HepG2 (cell line): ENCODE results near the gene RPL3. TPM values are rescaled to one million over a fixed set of nuclear protein-coding genes. Genes with fewer than 3 reads are reported as not detected.
A peak's percentile ranks its signal among the peaks of the same experiment; 100 is the strongest.

Experiments
- ATAC-seq: fragments of 200-7000 bp; cut with Tn5 transposase; 3 replicates; pipeline ENCODE4 v1.9.1; 2020; ENCODE audit warnings: mild to moderate bottlenecking, moderate library complexity
- BruUV-seq: library from RNA; stranded (reverse); fragments of 400-500 nt; replicated peaks from 2 replicates; lab custom pipeline; 2021; lab: Mats Ljungman, UMichigan
- CTCF ChIA-PET: fragments of 300-600 bp; formaldehyde crosslinking; extraction: SDS; loops from one replicate; lab custom pipeline; 2021; ENCODE audit warnings: low total read pairs, inconsistent platforms, low intra/inter-chr PET ratio; lab: Yijun Ruan, JAX
- POLR2A ChIA-PET: fragments of 350-600 bp; sonication (Branson Sonifier 250); formaldehyde crosslinking; loops from one replicate; lab custom pipeline; 2020; ENCODE audit warnings: antibody characterized with exemption, inconsistent platforms; lab: Yijun Ruan, JAX
- DNase-seq: peaks from one replicate; pipeline ENCODE4 v3.0.0-alpha.2; 2015; ENCODE audit warnings: low spot score
- FAIRE-seq: peaks from 3 replicates; lab custom pipeline; 2011; peaks lifted over from hg19 to GRCh38; lab: Jason Lieb, UNC
- H2AFZ ChIP-seq: one replicate; pipeline ENCODE4 v1.6.1; 2011; ENCODE audit warnings: low read length, inconsistent platforms
- H3K27ac ChIP-seq: fragments of 300-600 bp; 3 replicates; pipeline ENCODE4 v1.8.0; 2011; ENCODE audit warnings: mixed run types, mild to moderate bottlenecking, mixed read lengths, low read length, inconsistent platforms; ENCODE audit not compliant: insufficient read depth; ENCODE audit errors: extremely low read length
- H3K27me3 ChIP-seq, 2 experiments: fragments of 200-600 bp in 1 of 2; 2 replicates in 1 of 2; 3 replicates in 1 of 2; pipeline versions ENCODE4 v1.6.0 to v1.8.0; 2011; ENCODE audit warnings: low read length in 2 of 2, mild to moderate bottlenecking in 2 of 2, moderate library complexity in 2 of 2, inconsistent platforms in 1 of 2; ENCODE audit not compliant: insufficient read depth in 2 of 2, control insufficient read depth in 1 of 2
- H3K36me3 ChIP-seq, 2 experiments: fragments of 200-600 bp in 1 of 2; replicated peaks in 1 of 2; 2 replicates in 1 of 2; 3 replicates in 1 of 2; pipeline versions ENCODE4 v1.5.1 to v1.8.0; 2011; ENCODE audit warnings: low read length in 2 of 2, inconsistent platforms in 1 of 2; ENCODE audit not compliant: insufficient read depth in 2 of 2, control insufficient read depth in 1 of 2
- H3K4me1 ChIP-seq: 2 replicates; pipeline ENCODE4 v1.5.1; 2012; ENCODE audit warnings: low read length, inconsistent platforms; ENCODE audit not compliant: insufficient read depth
- H3K4me2 ChIP-seq: 2 replicates; pipeline ENCODE4 v1.6.0; 2011; ENCODE audit warnings: low read depth, low read length, inconsistent platforms
- H3K4me3 ChIP-seq, 3 experiments: fragments of 200-600 bp in 1 of 3; sonication (generic), shearing (Covaris generic) in 1 of 3; replicated peaks in 1 of 3; 2 replicates each; pipeline ENCODE4 v1.5.1; 2011 to 2016; ENCODE audit warnings: low read length in 3 of 3, inconsistent platforms in 2 of 3, low read depth in 2 of 3, mild to moderate bottlenecking in 2 of 3, control low read depth in 1 of 3, mixed read lengths in 1 of 3; ENCODE audit not compliant: insufficient read depth in 1 of 3
- H3K79me2 ChIP-seq: one replicate; pipeline ENCODE4 v1.6.1; 2011; ENCODE audit warnings: low read length, inconsistent platforms; ENCODE audit not compliant: insufficient read depth
- H3K9ac ChIP-seq: 2 replicates; pipeline ENCODE4 v1.6.0; 2011; ENCODE audit warnings: mild to moderate bottlenecking, low read depth, low read length, inconsistent platforms; ENCODE audit not compliant: insufficient read depth
- H3K9me3 ChIP-seq: 2 replicates; pipeline ENCODE4 v1.5.1; 2012; ENCODE audit warnings: mild to moderate bottlenecking, low read length
- H4K20me1 ChIP-seq: 2 replicates; pipeline ENCODE4 v1.6.0; 2011; ENCODE audit warnings: inconsistent platforms, mild to moderate bottlenecking, low read length, moderate library complexity; ENCODE audit not compliant: insufficient read depth
- HOXA7 ChIP-seq: sonication (generic); formaldehyde crosslinking; IDR thresholded peaks from 2 replicates; pipeline ENCODE4 v1.8.1; 2022; ENCODE audit warnings: mild to moderate bottlenecking, missing genetic modification reagents, moderate library complexity
- IKZF5 ChIP-seq: IDR thresholded peaks from 2 replicates; pipeline ENCODE4 v1.6.1; 2018; ENCODE audit warnings: missing genetic modification reagents, mild to moderate bottlenecking, missing compliant biosample characterization
- NAIF1 ChIP-seq: sonication (generic); formaldehyde crosslinking; IDR thresholded peaks from 2 replicates; pipeline ENCODE4 v1.5.0; 2020; ENCODE audit warnings: mild to moderate bottlenecking, missing genetic modification reagents, borderline replicate concordance
- SMARCC2 ChIP-seq: fragments of 450-650 bp; IDR thresholded peaks from 2 replicates; pipeline ENCODE4 v1.6.1; 2017; ENCODE audit warnings: antibody characterized with exemption, mild to moderate bottlenecking
- ZMYM3 ChIP-seq: sonication (generic); formaldehyde crosslinking; IDR thresholded peaks from 2 replicates; pipeline ENCODE4 v1.5.1; 2020; ENCODE audit warnings: mild to moderate bottlenecking, missing genetic modification reagents
- ZNF17 ChIP-seq: sonication (generic); formaldehyde crosslinking; IDR thresholded peaks from 2 replicates; pipeline ENCODE4 v1.5.0; 2020; ENCODE audit warnings: mild to moderate bottlenecking, missing genetic modification reagents
- ZNF484 ChIP-seq: sonication (generic); formaldehyde crosslinking; IDR thresholded peaks from 2 replicates; pipeline ENCODE4 v1.5.1; 2020; ENCODE audit warnings: mild to moderate bottlenecking, low read depth, missing genetic modification reagents, borderline replicate concordance
- ZNF768 ChIP-seq: sonication (generic); formaldehyde crosslinking; IDR thresholded peaks from 2 replicates; pipeline ENCODE4 v1.4.0; 2020; ENCODE audit warnings: missing genetic modification reagents
- WGBS: methylation state at CpG from one replicate; pipeline ENCODE4 v1.1.6; 2017; ENCODE audit warnings: low lambda C conversion rate; 5-methylcytosine and 5-hydroxymethylcytosine counted together
- in situ Hi-C: cut with HindIII; loops from 2 replicates; pipeline ENCODE4 v1.10.0; 2017; ENCODE audit warnings: low pct_unique_long_range_greater_than_20kb; ENCODE audit not compliant: extremely low pct_ligation_motif_present
- intact Hi-C: fragments of 100-400 bp; cut with micrococcal nuclease; formaldehyde crosslinking; loops from one replicate; pipeline ENCODE4 v1.10.0; 2022; ENCODE audit not compliant: unreplicated experiment
- polyA plus RNA-seq, 8 experiments: library from polyadenylated mRNA; depleted of rRNA in 3 of 8; stranded (reverse) in 7 of 8; unstranded in 1 of 8; fragments of >200 nt; fragmentation: Illumina TruSeq in 4 of 8; extraction: Trizol in 4 of 8; gene quantifications; 2 replicates each; pipeline versions ENCODE4 v1.2.1 to v1.2.3, GENCODE V29; 2011 to 2016; ENCODE audit warnings: low read depth in 4 of 8, missing spikeins in 1 of 8, mixed read lengths in 1 of 8; ENCODE audit not compliant: insufficient read depth in 1 of 8
- total RNA-seq, 5 experiments: library from RNA; depleted of rRNA; stranded (reverse); fragments of >200 nt; fragmentation: Illumina TruSeq; extraction: Trizol; gene quantifications; 2 replicates each; pipeline ENCODE4 v1.2.3, GENCODE V29; 2016; ENCODE audit warnings: low read depth in 1 of 5

Gene RPL3
- total and polyA plus RNA-seq, 2 of the 13 experiments (the other 11 are each of a cell fraction or from before 2014, with no cell fraction given): 1,051 to 3,279 TPM

- no peak overlapping the region for H2AFZ ChIP-seq
- FAIRE-seq (no peak), ATAC-seq (no peak), DNase-seq (no peak)
- no peaks in the 10 kb centered on the region for H3K79me2 ChIP-seq
- H3K27ac ChIP-seq: no peak overlapping the region
- in situ Hi-C loops (no loop called here), intact Hi-C loops (loop anchor here (5.0 kb wide), 1 partner anchor 37 kb away; no protein-coding TSS in a partner anchor)
- H3K27me3 ChIP-seq: peaks cover 0 to 10% of the 10 kb centered on the region in 2 experiments; a peak in 3 of 5 replicates
- no peaks in the 10 kb centered on the region for H3K36me3 ChIP-seq
- no peak overlapping the region for H3K4me2 ChIP-seq
- no peak overlapping the region for H3K9ac ChIP-seq
- 71% methylated on average over 7 of the region's 23 CpGs for WGBS
- H3K4me3 ChIP-seq: no peak overlapping the region
- H4K20me1 ChIP-seq: no peaks in the 10 kb centered on the region
- BruUV-seq: no TSS peak
- TF ChIP-seq SMARCC2 (no peak), ZNF484 (CRISPR knock-in tag) (no peak), ZNF17 (CRISPR knock-in tag) (no peak), ZMYM3 (CRISPR knock-in tag) (peak; percentile 63; the same call in 1 of the 2 replicates), IKZF5 (no peak), HOXA7 (CRISPR knock-in tag) (no peak), ZNF768 (CRISPR knock-in tag) (peak; percentile 95), NAIF1 (CRISPR knock-in tag) (no peak)
- no peaks in the 10 kb centered on the region; the same call in none of the 2 replicates for H3K9me3 ChIP-seq
- CTCF ChIA-PET: no interaction called here
- H3K4me1 ChIP-seq: peaks cover 59% of the 10 kb centered on the region
- POLR2A ChIA-PET: no interaction called here
Observed at GRCh38 chr22:39265143-39265886, 54.1 kb downstream of the RPL3 start.
